Mesodermal cell (in vitro differentiated cells): ENCODE measurements around the gene AK2.

ENCODE experiments used
- H3K27ac ChIP-seq: 2 replicates; pipeline ENCODE4 v1.7.0; 2013; ENCODE audit warnings: mild to moderate bottlenecking, low read depth, low read length, moderate library complexity; ENCODE audit not compliant: severe bottlenecking
- H3K36me3 ChIP-seq: 2 replicates; pipeline ENCODE4 v1.7.1; 2013; ENCODE audit warnings: mild to moderate bottlenecking, low read length, moderate library complexity; ENCODE audit not compliant: control insufficient read depth, insufficient read depth
- H3K4me1 ChIP-seq: one replicate; pipeline ENCODE4 v1.7.1; 2013; ENCODE audit warnings: mild to moderate bottlenecking, low read length; ENCODE audit not compliant: insufficient read depth, control insufficient read depth, poor library complexity, severe bottlenecking
- H3K4me3 ChIP-seq: 2 replicates; pipeline ENCODE4 v1.7.0; 2013; ENCODE audit warnings: low read length, control low read depth, mild to moderate bottlenecking; ENCODE audit not compliant: insufficient read depth, poor library complexity, severe bottlenecking; ENCODE audit errors: extremely low read depth
- H3K9me3 ChIP-seq: 2 replicates; pipeline ENCODE4 v1.7.1; 2013; ENCODE audit warnings: mild to moderate bottlenecking, low read length, moderate library complexity; ENCODE audit not compliant: control insufficient read depth
- WGBS, 2 experiments: methylation state at CpG; one replicate each; pipeline ENCODE4 v1.1.5; 2013; ENCODE audit warnings: missing lambda C conversion rate in 2 of 2; ENCODE audit not compliant: insufficient coverage in 2 of 2; 5-methylcytosine and 5-hydroxymethylcytosine counted together

Gene AK2

GRCh38 chr1:32971576-32971975 lies 65.1 kb downstream of the AK2 start:
- Histone ChIP-seq H3K36me3 (no peaks in the 10 kb centered on the region), H3K27ac (no peak overlapping the region), H3K4me3 (no peak overlapping the region), H3K4me1 (no peaks in the 10 kb centered on the region), H3K9me3 (no peaks in the 10 kb centered on the region)
- WGBS, 2 experiments: 100% methylated on average over 1 of the region's 3 CpGs; no CpG with 5 or more reads in 1 of the 2 experiments

- Histone ChIP-seq H3K36me3 (no peaks in the 10 kb centered on the region), H3K4me3 (no peak overlapping the region), H3K9me3 (no peaks in the 10 kb centered on the region), H3K27ac (no peak overlapping the region), H3K4me1 (no peaks in the 10 kb centered on the region)
- 67 to 100% methylated on average over 1 of the region's 1 CpG for WGBS, 2 experiments
Measured at GRCh38 chr1:32971156-32971555, 65.5 kb downstream of the AK2 start.

GRCh38 chr1:32969566-32969965 lies 67.1 kb downstream of the AK2 start:
- no peak overlapping the region for H3K4me3 ChIP-seq
- H3K36me3 ChIP-seq: no peaks in the 10 kb centered on the region
- H3K4me1 ChIP-seq: no peaks in the 10 kb centered on the region
- H3K27ac ChIP-seq: no peak overlapping the region
- H3K9me3 ChIP-seq: no peaks in the 10 kb centered on the region

GRCh38 chr1:32967888-32968568 lies 68.7 kb downstream of the AK2 start:
- Histone ChIP-seq H3K36me3 (no peaks in the 10 kb centered on the region), H3K9me3 (no peaks in the 10 kb centered on the region), H3K4me3 (no peak overlapping the region), H3K27ac (no peak overlapping the region), H3K4me1 (no peaks in the 10 kb centered on the region)
- WGBS, 2 experiments: 83 to 85% methylated on average over 1 to 2 of the region's 4 CpGs

- peaks cover 7% of the 10 kb centered on the region for H3K4me1 ChIP-seq
- H3K4me3 ChIP-seq: no peak overlapping the region
- H3K9me3 ChIP-seq: no peaks in the 10 kb centered on the region
- no peaks in the 10 kb centered on the region for H3K36me3 ChIP-seq
- no peak overlapping the region for H3K27ac ChIP-seq
- 83% methylated on average over 1 of the region's 2 CpGs for whole genome bisulfite sequencing, 2 experiments
Measured at GRCh38 chr1:32966900-32967299, 69.8 kb downstream of the AK2 start.

- Histone ChIP-seq H3K36me3 (no peaks in the 10 kb centered on the region), H3K27ac (no peak overlapping the region), H3K9me3 (no peaks in the 10 kb centered on the region), H3K4me3 (peak overlapping the region; percentile 61), H3K4me1 (peaks cover 7% of the 10 kb centered on the region)
- WGBS, 2 experiments: 79% methylated on average over 3 to 5 of the region's 5 CpGs
Measured at GRCh38 chr1:32965251-32965747, 71.4 kb downstream of the AK2 start.

- Histone ChIP-seq H3K27ac (peak within 1 kb of the TSS; percentile 59), H3K4me3 (peak within 1 kb of the TSS; percentile 82), H3K4me1 (peaks cover 7% of the 10 kb centered on the region), H3K9me3 (no peaks in the 10 kb centered on the region), H3K36me3 (no peaks in the 10 kb centered on the region)
- WGBS, 2 experiments: 1 to 2% methylated on average over 43 to 72 of the region's 83 CpGs
Measured at GRCh38 chr1:32964461-32965250, 72.0 kb downstream of the AK2 start, which contains the start of gene RNF19B. TSS of gene RNF19B (minus strand) at chr1:32964809. CDS start at chr1:32964685, 124 bp downstream.

GRCh38 chr1:32963746-32964460 lies 72.8 kb downstream of the AK2 start:
- Histone ChIP-seq H3K36me3 (no peaks in the 10 kb centered on the region), H3K9me3 (no peaks in the 10 kb centered on the region), H3K27ac (no peak overlapping the region), H3K4me1 (peaks cover 7% of the 10 kb centered on the region), H3K4me3 (peak overlapping the region; percentile 82)
- 0 to 1% methylated on average over 56 to 75 of the region's 78 CpGs for WGBS, 2 experiments

GRCh38 chr1:32962248-32962896 lies 74.3 kb downstream of the AK2 start:
- peak overlapping the region; percentile 82 for H3K4me3 ChIP-seq
- no peaks in the 10 kb centered on the region for H3K9me3 ChIP-seq
- WGBS, 2 experiments: 90 to 91% methylated on average over 3 to 6 of the region's 6 CpGs
- peaks cover 7% of the 10 kb centered on the region for H3K4me1 ChIP-seq
- no peak overlapping the region for H3K27ac ChIP-seq
- H3K36me3 ChIP-seq: no peaks in the 10 kb centered on the region

GRCh38 chr1:32960819-32961355 lies 75.8 kb downstream of the AK2 start:
- peaks cover 7% of the 10 kb centered on the region for H3K4me1 ChIP-seq
- H3K9me3 ChIP-seq: no peaks in the 10 kb centered on the region
- H3K27ac ChIP-seq: no peak overlapping the region
- 94 to 95% methylated on average over 6 of the region's 8 CpGs for WGBS, 2 experiments
- H3K4me3 ChIP-seq: no peak overlapping the region
- no peaks in the 10 kb centered on the region for H3K36me3 ChIP-seq
